Caco-2 (cell line): Measurements from ENCODE around the gene SNAP47. TPM values are rescaled to one million over a fixed set of nuclear protein-coding genes. Genes with fewer than 3 reads are reported as not detected.

Source experiments
- BruUV-seq: library from RNA; stranded (reverse); fragments of 400-500 nt; replicated peaks from 2 replicates; lab custom pipeline; 2021; lab: Mats Ljungman, UMichigan
- CTCF ChIA-PET: fragments of 300-600 bp; sonication (Branson Sonifier 250); formaldehyde crosslinking; loops from one replicate; lab custom pipeline; 2022; ENCODE audit warnings: antibody characterized with exemption; lab: Charles Lee
- POLR2A ChIA-PET: fragments of 300-600 bp; sonication (Branson Sonifier 250); formaldehyde crosslinking; loops from one replicate; lab custom pipeline; 2022; ENCODE audit warnings: antibody characterized with exemption; lab: Charles Lee
- DNase-seq, 2 experiments: peaks; one replicate each; pipeline versions ENCODE4 v3.0.0 to v3.0.0-alpha.2; 2020 to 2022
- H3K27me3 ChIP-seq: replicated peaks from 2 replicates; pipeline ENCODE4 v1.6.0; 2011; ENCODE audit warnings: low read length; ENCODE audit not compliant: control insufficient read depth, insufficient read depth
- H3K36me3 ChIP-seq: 2 replicates; pipeline ENCODE4 v1.5.1; 2011; ENCODE audit warnings: low read length; ENCODE audit not compliant: control insufficient read depth, insufficient read depth
- H3K4me1 ChIP-seq: fragments of 250-450 bp; sonication (Bioruptor Pico); 2 replicates; pipeline ENCODE4 v1.5.1; 2020; ENCODE audit warnings: mild to moderate bottlenecking
- H3K4me3 ChIP-seq: 2 replicates; pipeline ENCODE4 v1.5.1; 2011; ENCODE audit warnings: low read depth, mild to moderate bottlenecking, control low read depth, low read length
- H3K9me3 ChIP-seq: fragments of 250-450 bp; sonication (Bioruptor Pico); 2 replicates; pipeline ENCODE4 v1.5.1; 2020; ENCODE audit warnings: mild to moderate bottlenecking, moderate library complexity
- H3K27ac Mint-ChIP-seq: one replicate; pipeline ENCODE4 v1.8.0; 2022; ENCODE audit warnings: mixed read lengths; ENCODE audit not compliant: unreplicated experiment
- H3K27me3 Mint-ChIP-seq: one replicate; pipeline ENCODE4 v1.8.0; 2022; ENCODE audit warnings: mixed read lengths; ENCODE audit not compliant: insufficient read depth, unreplicated experiment
- H3K36me3 Mint-ChIP-seq: one replicate; pipeline ENCODE4 v1.8.0; 2022; ENCODE audit warnings: mild to moderate bottlenecking, mixed read lengths; ENCODE audit not compliant: insufficient read depth, unreplicated experiment
- H3K4me1 Mint-ChIP-seq: one replicate; pipeline ENCODE4 v1.8.0; 2022; ENCODE audit warnings: low read depth, mixed read lengths; ENCODE audit not compliant: unreplicated experiment
- H3K4me3 Mint-ChIP-seq: one replicate; pipeline ENCODE4 v1.8.0; 2022; ENCODE audit warnings: mild to moderate bottlenecking, moderate library complexity, mixed read lengths; ENCODE audit not compliant: unreplicated experiment
- H3K9me3 Mint-ChIP-seq: one replicate; pipeline ENCODE4 v1.8.0; 2022; ENCODE audit warnings: mixed read lengths; ENCODE audit not compliant: unreplicated experiment
- intact Hi-C: fragments of 100-400 bp; cut with micrococcal nuclease; formaldehyde crosslinking; loops from one replicate; pipeline ENCODE4 v1.10.0; 2022; ENCODE audit not compliant: unreplicated experiment
- total RNA-seq: library from RNA; stranded (reverse); gene quantifications from 2 replicates; pipeline ENCODE4 v1.2.3, GENCODE V29; 2022
- TF ChIP-seq, protein P1 (sequence below), 2 experiments: fragments of 200-600 bp in 1 of 2; IDR thresholded peaks; 1 replicate in 1 of 2; 2 replicates in 1 of 2; pipeline versions ENCODE4 v1.5.1 to v1.8.0; 2011 to 2022; ENCODE audit warnings: antibody characterized with exemption in 1 of 2, control low read depth in 1 of 2, inconsistent platforms in 1 of 2, low read depth in 1 of 2, low read length in 1 of 2, mild to moderate bottlenecking in 1 of 2, moderate library complexity in 1 of 2; ENCODE audit not compliant: insufficient read depth in 1 of 2, severe bottlenecking in 1 of 2, unreplicated experiment in 1 of 2

Gene SNAP47
- total RNA-seq, 1 experiment from 2014 or later: 29.1 TPM

DNA sequence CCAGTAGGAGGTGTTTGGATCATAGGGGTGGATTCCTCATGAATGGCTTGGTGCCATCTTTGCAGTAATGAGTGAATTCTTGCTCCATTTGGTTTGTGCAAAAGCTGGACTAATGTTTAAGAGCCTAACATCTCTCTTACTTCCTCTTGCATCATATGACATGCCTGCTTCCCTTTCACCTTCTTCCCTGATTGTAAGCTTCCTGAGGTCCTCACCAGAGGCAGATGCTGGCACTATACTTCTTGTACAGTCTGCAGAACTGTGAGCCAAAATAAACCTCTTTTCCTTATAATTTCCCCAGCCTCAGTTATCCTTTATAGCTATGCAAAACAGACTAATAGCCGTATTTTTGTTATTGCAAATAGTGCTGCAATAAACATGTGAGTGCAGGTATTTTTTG is 88.3 kb downstream of the SNAP47 start:
- H3K9me3 Mint-ChIP-seq: peaks cover 10% of the 10 kb centered on the region
- no peak for DNase-seq
- H3K4me3 ChIP-seq: no peak overlapping the region
- POLR2A ChIA-PET: no interaction called here
- no peak overlapping the region for H3K27ac Mint-ChIP-seq
- H3K4me3 Mint-ChIP-seq: no peak overlapping the region
- H3K9me3 ChIP-seq: peaks cover 9% of the 10 kb centered on the region; the same call in 1 of the 2 replicates
- H3K36me3 ChIP-seq: no peaks in the 10 kb centered on the region
- H3K27me3 ChIP-seq: no peaks in the 10 kb centered on the region
- BruUV-seq: no TSS peak
- intact Hi-C loops: no loop called here
- TF ChIP-seq, protein P1, sequence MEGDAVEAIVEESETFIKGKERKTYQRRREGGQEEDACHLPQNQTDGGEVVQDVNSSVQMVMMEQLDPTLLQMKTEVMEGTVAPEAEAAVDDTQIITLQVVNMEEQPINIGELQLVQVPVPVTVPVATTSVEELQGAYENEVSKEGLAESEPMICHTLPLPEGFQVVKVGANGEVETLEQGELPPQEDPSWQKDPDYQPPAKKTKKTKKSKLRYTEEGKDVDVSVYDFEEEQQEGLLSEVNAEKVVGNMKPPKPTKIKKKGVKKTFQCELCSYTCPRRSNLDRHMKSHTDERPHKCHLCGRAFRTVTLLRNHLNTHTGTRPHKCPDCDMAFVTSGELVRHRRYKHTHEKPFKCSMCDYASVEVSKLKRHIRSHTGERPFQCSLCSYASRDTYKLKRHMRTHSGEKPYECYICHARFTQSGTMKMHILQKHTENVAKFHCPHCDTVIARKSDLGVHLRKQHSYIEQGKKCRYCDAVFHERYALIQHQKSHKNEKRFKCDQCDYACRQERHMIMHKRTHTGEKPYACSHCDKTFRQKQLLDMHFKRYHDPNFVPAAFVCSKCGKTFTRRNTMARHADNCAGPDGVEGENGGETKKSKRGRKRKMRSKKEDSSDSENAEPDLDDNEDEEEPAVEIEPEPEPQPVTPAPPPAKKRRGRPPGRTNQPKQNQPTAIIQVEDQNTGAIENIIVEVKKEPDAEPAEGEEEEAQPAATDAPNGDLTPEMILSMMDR (IDR thresholded peaks at IDR 0.05; ENCODE audit: insufficient read depth in 1 of 2, low read depth in 1 of 2, low read length in 1 of 2, severe bottlenecking in 1 of 2, unreplicated experiment in 1 of 2): no peak
- peaks cover 8% of the 10 kb centered on the region for H3K27me3 Mint-ChIP-seq
- H3K4me1 ChIP-seq: no peaks in the 10 kb centered on the region
- CTCF ChIA-PET: no interaction called here
- no peaks in the 10 kb centered on the region for H3K4me1 Mint-ChIP-seq
- no peaks in the 10 kb centered on the region for H3K36me3 Mint-ChIP-seq

- H3K4me3 Mint-ChIP-seq: no peak overlapping the region
- CTCF ChIA-PET: no interaction called here
Measured at GRCh38 chr1:227824204-227824603, 89.0 kb downstream of the SNAP47 start.

DNA sequence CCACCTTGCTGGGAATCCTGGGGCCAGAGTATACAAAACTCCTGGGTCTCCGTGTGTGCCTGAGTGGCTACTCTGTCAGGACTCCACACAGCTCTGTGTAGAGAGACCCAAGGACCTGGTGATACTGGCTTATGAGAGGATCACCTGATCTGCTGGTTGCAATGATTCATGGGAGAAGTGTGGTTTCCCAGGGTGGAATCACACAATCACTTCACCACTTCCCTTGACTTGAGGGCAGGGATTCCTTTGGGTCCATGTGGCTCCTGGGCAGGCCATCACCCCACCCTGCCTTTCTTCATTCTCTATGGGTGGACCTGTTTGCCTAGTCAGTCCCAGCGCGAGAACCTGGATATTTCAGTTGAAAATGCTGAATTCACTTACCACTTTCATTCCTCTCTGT is 93.6 kb downstream of the SNAP47 start:
- Mint-ChIP-seq H3K4me1 (no peaks in the 10 kb centered on the region), H3K27ac (no peak overlapping the region), H3K27me3 (peaks cover 18% of the 10 kb centered on the region), H3K36me3 (no peaks in the 10 kb centered on the region), H3K9me3 (no peaks in the 10 kb centered on the region), H3K4me3 (no peak overlapping the region)
- Histone ChIP-seq H3K4me1 (no peaks in the 10 kb centered on the region), H3K27me3 (no peaks in the 10 kb centered on the region), H3K9me3 (no peaks in the 10 kb centered on the region), H3K36me3 (no peaks in the 10 kb centered on the region), H3K4me3 (no peak overlapping the region)
- intact Hi-C loops: no loop called here
- no peak for DNase-seq
- ChIA-PET POLR2A (no interaction called here), CTCF (no interaction called here)
- TF ChIP-seq, protein P1 (IDR thresholded peaks at IDR 0.05; ENCODE audit: insufficient read depth in 1 of 2, low read depth in 1 of 2, low read length in 1 of 2, severe bottlenecking in 1 of 2, unreplicated experiment in 1 of 2): no peak
- BruUV-seq: no TSS peak

More at GRCh38 chr1:227824204-227824603, 89.0 kb downstream of the SNAP47 start:
- H3K4me1 Mint-ChIP-seq: no peaks in the 10 kb centered on the region
- peaks cover 10% of the 10 kb centered on the region for H3K9me3 Mint-ChIP-seq
- H3K4me3 ChIP-seq: no peak overlapping the region
- TF ChIP-seq, protein P1 (IDR thresholded peaks at IDR 0.05; ENCODE audit: insufficient read depth in 1 of 2, low read depth in 1 of 2, low read length in 1 of 2, severe bottlenecking in 1 of 2, unreplicated experiment in 1 of 2): no peak
- H3K4me1 ChIP-seq: no peaks in the 10 kb centered on the region
- H3K36me3 ChIP-seq: no peaks in the 10 kb centered on the region
- intact Hi-C loops: no loop called here
- no TSS peak for BruUV-seq
- no peak overlapping the region for H3K27ac Mint-ChIP-seq
- no peaks in the 10 kb centered on the region for H3K27me3 ChIP-seq
- POLR2A ChIA-PET: no interaction called here
- H3K27me3 Mint-ChIP-seq: peaks cover 12% of the 10 kb centered on the region
- H3K36me3 Mint-ChIP-seq: no peaks in the 10 kb centered on the region
- H3K9me3 ChIP-seq: peaks cover 9% of the 10 kb centered on the region; the same call in 1 of the 2 replicates
- DNase-seq: no peak

Other genes starting within 250 kb of the SNAP47 start
- 10.5 and 10.7 TPM in 2 replicates for gene ZNF678, start 171.9 kb upstream of the SNAP47 start, total RNA-seq
- 25.3 and 27.1 TPM in 2 replicates for gene JMJD4, start 133 bp upstream of the SNAP47 start, total RNA-seq
- not detected in 2 replicates for gene PRSS38, start 80.2 kb downstream of the SNAP47 start, total RNA-seq
- gene WNT9A, start 212.5 kb downstream of the SNAP47 start, total RNA-seq: 0.32 and 0.68 TPM in 2 replicates